Mucosa of rectum (tissue), 2 donors: ENCODE measurements around the gene NUDT15.

Experiments
- H3K27ac ChIP-seq, 2 donors: one replicate each; pipeline ENCODE4 v1.7.0; 2013; ENCODE audit warnings: inconsistent platforms in 2 of 2, low read depth in 2 of 2, low read length in 2 of 2
- H3K27me3 ChIP-seq, 2 donors: one replicate each; pipeline ENCODE4 v1.7.0; 2013; ENCODE audit warnings: low read length in 2 of 2; ENCODE audit not compliant: control insufficient read depth in 2 of 2, insufficient read depth in 2 of 2
- H3K36me3 ChIP-seq, 2 donors: one replicate each; pipeline ENCODE4 v1.7.0; 2013; ENCODE audit warnings: low read length in 2 of 2; ENCODE audit not compliant: control insufficient read depth in 2 of 2, insufficient read depth in 2 of 2
- H3K4me1 ChIP-seq, 2 donors: one replicate each; pipeline ENCODE4 v1.7.0; 2013; ENCODE audit warnings: low read length in 2 of 2, mild to moderate bottlenecking in 1 of 2; ENCODE audit not compliant: control insufficient read depth in 2 of 2, insufficient read depth in 2 of 2
- H3K4me3 ChIP-seq, 2 donors: one replicate each; pipeline ENCODE4 v1.7.0; 2013; ENCODE audit warnings: low read length in 2 of 2
- H3K9ac ChIP-seq, 2 donors: one replicate each; pipeline ENCODE4 v1.7.0; 2013; ENCODE audit warnings: low read length in 2 of 2, low read depth in 1 of 2, mild to moderate bottlenecking in 1 of 2
- H3K9me3 ChIP-seq, 2 donors: one replicate each; pipeline ENCODE4 v1.7.0; 2013; ENCODE audit warnings: low read length in 2 of 2; ENCODE audit not compliant: control insufficient read depth in 2 of 2
- donor health status: healthy.
- donor health status: Normal muscosa, but diverticular disease.

Gene NUDT15

DNA sequence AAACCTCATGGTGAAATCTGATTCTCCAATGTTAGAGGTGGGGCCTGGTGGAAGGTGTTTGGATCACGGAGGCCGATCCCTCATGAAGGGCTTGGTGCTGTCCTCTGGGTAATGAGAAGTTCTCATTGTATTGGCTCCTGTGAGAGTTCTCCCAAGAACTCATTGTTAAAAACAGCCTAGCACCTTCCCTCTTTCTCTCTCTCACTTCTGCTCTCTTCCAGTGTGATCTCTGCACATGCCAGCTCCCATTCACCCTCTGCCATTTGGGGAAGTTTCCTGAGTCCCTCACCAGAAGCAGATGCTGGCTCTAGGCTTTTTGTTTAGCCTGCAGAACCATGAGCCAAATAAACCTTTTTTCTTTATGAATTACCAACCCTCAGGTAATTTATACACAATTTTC, 33.3 kb upstream of the NUDT15 start:
- no peaks in the 10 kb centered on the region for H3K9me3 ChIP-seq
- H3K36me3 ChIP-seq: no peaks in the 10 kb centered on the region
- no peak overlapping the region for H3K9ac ChIP-seq
- no peak overlapping the region for H3K4me3 ChIP-seq
- peaks cover 13 to 20% of the 10 kb centered on the region in 2 donors for H3K4me1 ChIP-seq
- H3K27ac ChIP-seq: peak overlapping the region in 1 of 2 donors; percentile 20
- H3K27me3 ChIP-seq: no peaks in the 10 kb centered on the region

DNA sequence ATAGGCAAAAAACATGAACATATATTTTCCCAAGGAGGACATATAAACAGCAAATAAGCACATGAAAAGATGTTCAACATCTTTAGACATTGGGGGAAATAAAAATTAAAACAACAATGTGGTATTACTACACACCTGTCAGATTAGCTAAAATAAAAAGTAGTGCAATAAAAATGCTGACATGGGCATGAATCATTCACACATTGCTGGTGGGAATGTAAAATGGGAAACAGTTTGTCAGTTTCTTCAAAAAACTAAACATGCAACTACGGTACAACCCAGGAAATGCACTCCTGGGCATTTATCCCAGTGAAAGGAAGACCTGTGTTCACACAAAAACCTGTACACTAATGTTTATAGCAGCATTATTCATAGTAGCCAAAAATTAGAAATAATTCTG, 31.1 kb upstream of the NUDT15 start:
- H3K27me3 ChIP-seq: no peaks in the 10 kb centered on the region
- no peaks in the 10 kb centered on the region for H3K9me3 ChIP-seq
- H3K9ac ChIP-seq: no peak overlapping the region
- no peaks in the 10 kb centered on the region for H3K36me3 ChIP-seq
- no peak overlapping the region for H3K27ac ChIP-seq
- no peak overlapping the region for H3K4me3 ChIP-seq
- H3K4me1 ChIP-seq: peaks cover 7 to 15% of the 10 kb centered on the region in 2 donors

GRCh38 chr13:48009284-48009683, 28.2 kb upstream of the NUDT15 start:
- Histone ChIP-seq H3K36me3 (no peaks in the 10 kb centered on the region), H3K9ac (no peak overlapping the region), H3K4me3 (no peak overlapping the region), H3K4me1 (peaks cover 4 to 8% of the 10 kb centered on the region in 2 donors), H3K27me3 (no peaks in the 10 kb centered on the region), H3K9me3 (no peaks in the 10 kb centered on the region), H3K27ac (peak overlapping the region in 1 of 2 donors; percentile 6)

- Histone ChIP-seq H3K36me3 (no peaks in the 10 kb centered on the region), H3K9ac (no peak overlapping the region), H3K4me3 (no peak overlapping the region), H3K27me3 (no peaks in the 10 kb centered on the region), H3K9me3 (no peaks in the 10 kb centered on the region), H3K27ac (no peak overlapping the region), H3K4me1 (peaks cover 4 to 8% of the 10 kb centered on the region in 2 donors)
These were observed 26.8 kb upstream of the NUDT15 start for GRCh38 chr13:48010698-48011097.

DNA sequence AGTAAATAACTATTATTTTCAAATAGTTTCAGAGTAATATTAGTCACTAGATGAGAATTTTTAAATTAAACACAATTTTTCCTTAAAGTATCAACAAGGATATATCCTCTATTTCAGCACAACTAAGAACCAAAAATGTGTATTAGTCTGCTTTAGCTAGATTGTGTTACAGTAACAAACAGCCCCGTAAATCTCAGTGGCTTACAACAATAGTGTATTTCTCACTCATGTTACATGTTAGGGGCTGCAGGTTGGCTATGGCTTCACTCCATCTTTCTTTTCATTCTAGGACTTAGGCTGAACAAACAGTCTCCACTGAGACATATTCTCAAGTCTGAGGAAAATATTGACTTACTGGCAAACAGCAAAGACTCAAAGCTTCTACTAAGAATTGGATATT, 24.9 kb upstream of the NUDT15 start:
- Histone ChIP-seq H3K4me3 (no peak overlapping the region), H3K36me3 (no peaks in the 10 kb centered on the region), H3K9ac (no peak overlapping the region), H3K27ac (no peak overlapping the region), H3K4me1 (peaks cover 4 to 8% of the 10 kb centered on the region in 2 donors), H3K9me3 (no peaks in the 10 kb centered on the region), H3K27me3 (no peaks in the 10 kb centered on the region)

- no peak overlapping the region for H3K27ac ChIP-seq
- no peaks in the 10 kb centered on the region for H3K27me3 ChIP-seq
- H3K9ac ChIP-seq: no peak overlapping the region
- H3K4me1 ChIP-seq: peaks cover 0 to 3% of the 10 kb centered on the region in 2 donors
- no peak overlapping the region for H3K4me3 ChIP-seq
- H3K9me3 ChIP-seq: no peaks in the 10 kb centered on the region
- H3K36me3 ChIP-seq: no peaks in the 10 kb centered on the region
These were observed 23.2 kb upstream of the NUDT15 start for GRCh38 chr13:48014359-48014758.

DNA sequence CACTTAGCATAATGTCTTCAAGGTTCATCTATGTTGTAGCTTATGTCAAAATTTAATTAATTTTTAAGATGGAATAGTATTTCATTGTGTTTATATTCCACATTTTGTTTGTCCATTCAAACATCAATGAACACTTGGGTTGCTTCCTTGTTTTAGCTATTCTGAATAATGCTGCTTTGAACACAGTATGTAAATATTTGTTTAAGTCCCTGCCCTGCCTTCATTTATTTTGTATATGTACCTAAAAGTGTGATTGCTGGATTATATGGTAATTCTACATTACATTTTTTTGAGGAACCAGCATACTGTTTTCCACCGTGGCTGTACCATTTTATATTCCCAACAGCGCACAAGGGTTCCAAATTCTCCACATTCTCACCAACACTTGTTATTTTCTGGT, 18.9 kb upstream of the NUDT15 start:
- Histone ChIP-seq H3K27me3 (no peaks in the 10 kb centered on the region), H3K27ac (no peak overlapping the region), H3K4me3 (no peak overlapping the region)

DNA sequence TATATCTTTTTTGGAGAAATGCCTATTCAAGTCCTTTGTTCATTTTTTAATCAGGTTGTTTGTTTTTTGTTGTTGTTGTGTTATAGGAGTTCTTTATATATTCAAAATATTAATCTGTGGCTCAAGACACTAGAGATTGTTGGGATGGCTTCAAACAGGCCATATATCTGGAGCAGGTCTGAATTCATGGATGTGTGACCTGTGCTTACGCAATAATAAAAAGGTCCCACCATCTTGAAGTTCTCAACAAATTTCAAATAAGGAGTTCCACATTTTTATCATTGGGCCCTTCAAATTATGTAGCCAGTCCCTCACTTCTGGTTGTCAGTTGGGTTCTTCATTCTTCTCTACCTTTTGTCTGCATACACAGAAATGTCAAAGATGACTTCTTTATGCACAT, 17.7 kb upstream of the NUDT15 start:
- H3K9ac ChIP-seq: no peak overlapping the region
- no peaks in the 10 kb centered on the region for H3K27me3 ChIP-seq
- no peaks in the 10 kb centered on the region for H3K9me3 ChIP-seq
- H3K4me3 ChIP-seq: no peak overlapping the region
- H3K36me3 ChIP-seq: no peaks in the 10 kb centered on the region
- no peaks in the 10 kb centered on the region for H3K4me1 ChIP-seq
- H3K27ac ChIP-seq: no peak overlapping the region

More for the DNA sequence above, 18.9 kb upstream of the NUDT15 start:
- Histone ChIP-seq H3K36me3 (no peaks in the 10 kb centered on the region), H3K9me3 (no peaks in the 10 kb centered on the region), H3K9ac (no peak overlapping the region), H3K4me1 (no peaks in the 10 kb centered on the region)

DNA sequence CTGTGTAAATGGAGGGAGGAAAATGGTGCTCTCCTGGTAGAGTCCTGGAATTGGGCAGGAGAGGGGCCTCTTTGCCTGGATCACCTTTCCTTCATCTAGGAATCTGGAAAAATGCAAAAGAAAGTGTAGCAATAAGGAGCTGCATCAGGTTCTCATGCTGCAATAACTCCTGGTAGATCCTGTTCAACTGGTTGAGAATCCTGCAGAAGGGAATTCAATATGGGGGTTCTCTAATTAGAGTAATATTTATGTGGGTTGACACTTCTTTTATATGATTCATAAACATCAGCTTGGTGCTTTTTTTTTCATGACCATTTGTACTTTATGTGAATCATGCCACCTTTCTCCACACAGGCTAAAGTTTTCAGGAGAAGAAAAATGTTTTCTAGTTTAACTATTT, 9.5 kb upstream of the NUDT15 start:
- H3K27ac ChIP-seq: no peak overlapping the region
- no peak overlapping the region for H3K9ac ChIP-seq
- no peak overlapping the region for H3K4me3 ChIP-seq
- H3K27me3 ChIP-seq: no peaks in the 10 kb centered on the region
- H3K36me3 ChIP-seq: peaks cover 4 to 7% of the 10 kb centered on the region in 2 donors
- no peaks in the 10 kb centered on the region for H3K4me1 ChIP-seq
- H3K9me3 ChIP-seq: peaks cover 0 to 2% of the 10 kb centered on the region in 2 donors

DNA sequence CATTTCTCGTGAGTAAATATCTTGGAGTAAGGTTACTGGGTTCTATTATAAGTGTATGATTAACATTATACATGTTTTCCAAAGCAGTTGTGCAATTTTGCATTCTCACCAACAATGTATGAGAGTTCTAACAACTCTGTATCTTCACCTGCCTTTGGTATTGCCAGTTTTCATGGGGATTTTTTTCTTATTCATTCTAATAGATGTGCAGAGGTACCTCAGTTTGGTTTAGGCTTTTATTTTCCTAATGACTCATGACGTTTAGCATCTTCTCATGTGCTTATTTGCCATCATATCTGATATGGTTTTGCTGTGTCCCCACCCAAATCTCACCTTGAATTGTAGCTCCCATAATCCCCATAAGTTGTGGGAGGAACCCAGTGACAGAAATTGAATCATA, 7.7 kb upstream of the NUDT15 start:
- Histone ChIP-seq H3K9me3 (peaks cover 0 to 2% of the 10 kb centered on the region in 2 donors), H3K27ac (no peak overlapping the region), H3K4me3 (no peak overlapping the region), H3K36me3 (peaks cover 5 to 7% of the 10 kb centered on the region in 2 donors), H3K4me1 (no peaks in the 10 kb centered on the region), H3K27me3 (no peaks in the 10 kb centered on the region), H3K9ac (no peak overlapping the region)

DNA sequence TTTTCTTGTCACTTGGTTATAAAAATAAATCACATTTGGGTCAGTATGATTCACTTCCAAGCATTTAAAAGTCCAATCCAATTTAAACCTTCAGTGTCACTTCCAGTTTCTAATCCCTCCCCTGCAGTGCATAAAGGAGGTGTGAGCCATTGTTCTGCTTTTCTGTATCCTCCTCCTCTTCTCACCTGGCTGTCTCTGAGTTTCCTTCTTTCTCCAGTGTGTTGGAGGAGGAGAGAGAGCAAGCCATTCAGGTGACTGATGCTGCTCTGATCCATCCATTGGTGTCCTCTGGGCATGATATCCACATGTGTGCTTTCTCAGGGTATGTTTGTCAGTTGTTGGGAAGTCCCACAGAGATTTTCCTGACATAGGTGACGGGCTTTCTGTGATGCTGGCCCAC, 1.2 kb downstream of the NUDT15 start:
- no peaks in the 10 kb centered on the region for H3K9me3 ChIP-seq
- peaks cover 14 to 47% of the 10 kb centered on the region in 2 donors for H3K4me1 ChIP-seq
- no peaks in the 10 kb centered on the region for H3K27me3 ChIP-seq
- H3K9ac ChIP-seq: no peak overlapping the region
- H3K36me3 ChIP-seq: peaks cover 3 to 13% of the 10 kb centered on the region in 2 donors
- peak overlapping the region in 1 of 2 donors; percentile 83 for H3K4me3 ChIP-seq
- peak overlapping the region; percentile 98 to 99 for H3K27ac ChIP-seq
